Coronary artery (tissue), 2 donors: ENCODE measurements around the gene KRT40.

Experiments
- DNase-seq: peaks from one replicate; pipeline ENCODE4 v3.0.0-alpha.2; 2017; ENCODE audit warnings: low spot score
- H3K27ac ChIP-seq, 2 donors: fragments of 200-600 bp; sonication (generic); one replicate each; pipeline ENCODE4 v1.5.1; 2016 to 2019
- H3K4me3 ChIP-seq: fragments of 200-600 bp; sonication (generic); 2 replicates; pipeline ENCODE4 v1.5.1; 2016; ENCODE audit warnings: mild to moderate bottlenecking, moderate library complexity
- TF ChIP-seq, protein P1 (sequence below): fragments of 200-600 bp; sonication (generic); IDR thresholded peaks from one replicate; pipeline ENCODE4 v1.5.1; 2019; ENCODE audit warnings: antibody characterized with exemption

The KRT40 gene

GRCh38 chr17:40956401-40957254 lies 27.5 kb downstream of the KRT40 start:
- Histone ChIP-seq H3K4me3 (no peak overlapping the region), H3K27ac (no peak overlapping the region)
- no peak for DNase-seq

GRCh38 chr17:40953881-40954280 lies 30.2 kb downstream of the KRT40 start:
- Histone ChIP-seq H3K4me3 (no peak overlapping the region), H3K27ac (no peak overlapping the region)
- TF ChIP-seq, protein P1, sequence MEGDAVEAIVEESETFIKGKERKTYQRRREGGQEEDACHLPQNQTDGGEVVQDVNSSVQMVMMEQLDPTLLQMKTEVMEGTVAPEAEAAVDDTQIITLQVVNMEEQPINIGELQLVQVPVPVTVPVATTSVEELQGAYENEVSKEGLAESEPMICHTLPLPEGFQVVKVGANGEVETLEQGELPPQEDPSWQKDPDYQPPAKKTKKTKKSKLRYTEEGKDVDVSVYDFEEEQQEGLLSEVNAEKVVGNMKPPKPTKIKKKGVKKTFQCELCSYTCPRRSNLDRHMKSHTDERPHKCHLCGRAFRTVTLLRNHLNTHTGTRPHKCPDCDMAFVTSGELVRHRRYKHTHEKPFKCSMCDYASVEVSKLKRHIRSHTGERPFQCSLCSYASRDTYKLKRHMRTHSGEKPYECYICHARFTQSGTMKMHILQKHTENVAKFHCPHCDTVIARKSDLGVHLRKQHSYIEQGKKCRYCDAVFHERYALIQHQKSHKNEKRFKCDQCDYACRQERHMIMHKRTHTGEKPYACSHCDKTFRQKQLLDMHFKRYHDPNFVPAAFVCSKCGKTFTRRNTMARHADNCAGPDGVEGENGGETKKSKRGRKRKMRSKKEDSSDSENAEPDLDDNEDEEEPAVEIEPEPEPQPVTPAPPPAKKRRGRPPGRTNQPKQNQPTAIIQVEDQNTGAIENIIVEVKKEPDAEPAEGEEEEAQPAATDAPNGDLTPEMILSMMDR = no peak
- no peak for DNase-seq

More at GRCh38 chr17:40956401-40957254, 27.5 kb downstream of the KRT40 start:
- TF ChIP-seq, protein P1 = no peak

GRCh38 chr17:40952661-40953060 lies 31.5 kb downstream of the KRT40 start:
- DNase-seq = no peak
- Histone ChIP-seq H3K4me3 (no peak overlapping the region), H3K27ac (no peak overlapping the region)
- TF ChIP-seq, protein P1 = no peak

- DNase-seq = no peak
Measured at GRCh38 chr17:40952154-40952553, 32.0 kb downstream of the KRT40 start.

DNA sequence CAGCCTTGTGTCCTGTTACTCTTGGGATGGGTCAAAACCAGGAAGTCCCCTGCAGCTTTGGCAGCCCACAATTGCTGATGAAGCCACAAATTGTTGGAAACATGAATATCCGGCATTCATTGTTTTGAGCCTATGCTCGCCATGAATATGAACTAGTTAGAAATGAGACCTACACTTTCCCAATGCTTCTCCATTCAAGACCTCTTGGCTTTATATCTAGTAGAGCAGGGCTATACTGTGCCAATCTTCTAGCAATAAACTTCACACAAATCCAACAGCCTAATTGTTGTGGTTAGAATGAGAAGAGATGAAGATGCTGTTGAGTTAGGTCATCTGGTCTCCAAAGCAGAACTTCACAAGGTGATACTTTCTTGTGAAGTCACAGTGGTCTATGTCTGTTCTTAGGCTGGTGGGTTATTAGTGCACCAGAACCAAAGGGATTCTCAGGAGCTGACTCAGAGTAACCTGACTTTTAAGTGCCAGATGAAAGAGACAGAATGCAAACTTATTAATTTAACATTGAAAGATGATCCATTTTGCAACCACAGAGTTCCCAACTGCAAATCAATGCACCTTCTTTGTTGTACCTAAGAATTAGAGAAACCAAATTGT lies 33.0 kb downstream of the KRT40 start:
- DNase-seq = no peak
- TF ChIP-seq, protein P1 = no peak
- no peak overlapping the region for H3K4me3 ChIP-seq
- no peak overlapping the region for H3K27ac ChIP-seq

More at GRCh38 chr17:40952154-40952553, 32.0 kb downstream of the KRT40 start:
- Histone ChIP-seq H3K27ac (no peak overlapping the region), H3K4me3 (no peak overlapping the region)
- TF ChIP-seq, protein P1 = no peak

GRCh38 chr17:40950176-40950575 lies 34.0 kb downstream of the KRT40 start:
- no peak overlapping the region for H3K4me3 ChIP-seq
- DNase-seq = no peak
- no peak overlapping the region for H3K27ac ChIP-seq
- TF ChIP-seq, protein P1 = no peak

DNA sequence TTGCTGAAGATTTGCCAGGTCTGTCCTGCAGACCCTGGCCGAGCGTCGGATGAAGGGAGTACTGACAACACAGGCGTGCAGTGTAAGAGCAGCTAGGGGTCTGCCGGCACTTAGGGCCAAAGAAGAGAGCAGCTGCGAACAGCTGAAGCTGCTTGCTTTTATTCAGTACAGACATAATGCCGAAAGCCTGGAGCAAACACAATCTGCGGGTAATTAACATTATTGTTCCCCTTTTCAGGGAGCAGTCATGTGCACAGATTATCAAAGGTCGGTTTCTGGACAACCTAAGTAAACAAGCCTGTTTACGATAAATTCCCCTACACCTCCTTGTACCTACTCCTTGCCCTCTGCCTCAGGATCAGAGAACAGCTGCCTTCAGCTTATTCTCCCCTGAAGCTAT lies 34.7 kb downstream of the KRT40 start:
- no peak for DNase-seq
- TF ChIP-seq, protein P1 = no peak
- no peak overlapping the region for H3K27ac ChIP-seq
- no peak overlapping the region for H3K4me3 ChIP-seq
